Muscle of leg (tissue), 11 donors: ENCODE measurements around the gene AP2A2. TPM values are rescaled to one million over a fixed set of nuclear protein-coding genes. Genes with fewer than 3 reads are reported as not detected.

Experiments used
- DNase-seq: peaks from one replicate; pipeline ENCODE4 v3.0.0; 2013
- H3K27ac ChIP-seq: one replicate; pipeline ENCODE4 v1.5.1; 2013; ENCODE audit warnings: mild to moderate bottlenecking, low read length, control low read depth
- H3K27me3 ChIP-seq: one replicate; pipeline ENCODE4 v1.6.1; 2013; ENCODE audit warnings: low read length; ENCODE audit not compliant: control insufficient read depth, insufficient read depth
- H3K36me3 ChIP-seq: one replicate; pipeline ENCODE4 v1.6.1; 2013; ENCODE audit warnings: low read length; ENCODE audit not compliant: control insufficient read depth, insufficient read depth
- H3K4me1 ChIP-seq: one replicate; pipeline ENCODE4 v1.6.1; 2013; ENCODE audit warnings: low read length; ENCODE audit not compliant: control insufficient read depth, insufficient read depth
- H3K4me3 ChIP-seq: one replicate; pipeline ENCODE4 v1.5.1; 2013; ENCODE audit warnings: low read length, control low read depth
- H3K9me3 ChIP-seq: replicated peaks from 2 replicates; pipeline ENCODE4 v1.6.1; 2013; ENCODE audit warnings: low read depth, low read length; ENCODE audit not compliant: control insufficient read depth
- WGBS: methylation state at CpG from one replicate; pipeline ENCODE4 v1.1.5; 2013; ENCODE audit warnings: missing lambda C conversion rate; ENCODE audit not compliant: insufficient coverage; 5-methylcytosine and 5-hydroxymethylcytosine counted together
- polyA plus RNA-seq, 8 donors: library from polyadenylated mRNA; unstranded; fragments of 120-200 nt; gene quantifications; one replicate each; pipeline versions ENCODE4 v1.2.1 to v1.2.3, GENCODE V29; 2013; ENCODE audit warnings: inconsistent platforms in 1 of 8, low replicate concordance in 1 of 8; ENCODE audit not compliant: insufficient read length in 8 of 8, insufficient read depth in 1 of 8
- total RNA-seq: library from RNA; stranded (reverse); fragments of 120-200 nt; gene quantifications from one replicate; pipeline ENCODE4 v1.2.4, GENCODE V29; 2013

AP2A2 gene
- total and polyA plus RNA-seq, 9 donors, result 18.5 to 61.4 (median 47.4) TPM

DNA sequence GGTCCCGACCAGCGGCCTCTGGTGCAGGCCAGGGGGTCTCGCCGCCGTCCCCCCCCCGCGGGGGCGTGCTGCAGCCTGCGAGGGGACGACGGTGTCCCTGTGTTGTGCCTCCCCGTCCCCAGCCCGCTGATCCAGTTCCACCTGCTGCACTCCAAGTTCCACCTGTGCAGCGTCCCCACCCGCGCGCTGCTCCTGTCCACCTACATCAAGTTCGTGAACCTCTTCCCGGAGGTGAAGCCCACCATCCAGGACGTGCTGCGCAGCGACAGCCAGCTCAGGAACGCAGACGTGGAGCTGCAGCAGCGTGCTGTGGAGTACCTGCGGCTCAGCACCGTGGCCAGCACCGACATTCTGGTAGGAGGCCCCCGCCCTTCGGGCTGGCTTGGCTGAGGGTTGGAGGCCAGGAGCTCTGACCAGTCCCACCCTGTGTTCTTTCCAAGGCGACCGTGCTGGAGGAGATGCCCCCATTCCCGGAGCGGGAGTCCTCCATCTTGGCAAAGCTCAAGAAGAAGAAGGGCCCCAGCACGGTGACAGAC is 68.0 kb downstream of the AP2A2 start:
- Histone ChIP-seq H3K36me3 (peaks cover 67% of the 10 kb centered on the region), H3K4me3 (no peak overlapping the region), H3K4me1 (no peaks in the 10 kb centered on the region), H3K9me3 (no peaks in the 10 kb centered on the region), H3K27ac (no peak overlapping the region), H3K27me3 (no peaks in the 10 kb centered on the region)
- no peak for DNase-seq
- 92% methylated on average over 35 of the region's 35 CpGs for WGBS

GRCh38 chr11:995044-995751 is 69.5 kb downstream of the AP2A2 start:
- no peak overlapping the region for H3K27ac ChIP-seq
- H3K4me3 ChIP-seq, result no peak overlapping the region
- H3K9me3 ChIP-seq, result no peaks in the 10 kb centered on the region
- DNase-seq, result no peak
- H3K36me3 ChIP-seq, result peaks cover 58% of the 10 kb centered on the region
- no peaks in the 10 kb centered on the region for H3K27me3 ChIP-seq
- H3K4me1 ChIP-seq, result no peaks in the 10 kb centered on the region
- 83% methylated on average over 12 of the region's 16 CpGs for WGBS

DNA sequence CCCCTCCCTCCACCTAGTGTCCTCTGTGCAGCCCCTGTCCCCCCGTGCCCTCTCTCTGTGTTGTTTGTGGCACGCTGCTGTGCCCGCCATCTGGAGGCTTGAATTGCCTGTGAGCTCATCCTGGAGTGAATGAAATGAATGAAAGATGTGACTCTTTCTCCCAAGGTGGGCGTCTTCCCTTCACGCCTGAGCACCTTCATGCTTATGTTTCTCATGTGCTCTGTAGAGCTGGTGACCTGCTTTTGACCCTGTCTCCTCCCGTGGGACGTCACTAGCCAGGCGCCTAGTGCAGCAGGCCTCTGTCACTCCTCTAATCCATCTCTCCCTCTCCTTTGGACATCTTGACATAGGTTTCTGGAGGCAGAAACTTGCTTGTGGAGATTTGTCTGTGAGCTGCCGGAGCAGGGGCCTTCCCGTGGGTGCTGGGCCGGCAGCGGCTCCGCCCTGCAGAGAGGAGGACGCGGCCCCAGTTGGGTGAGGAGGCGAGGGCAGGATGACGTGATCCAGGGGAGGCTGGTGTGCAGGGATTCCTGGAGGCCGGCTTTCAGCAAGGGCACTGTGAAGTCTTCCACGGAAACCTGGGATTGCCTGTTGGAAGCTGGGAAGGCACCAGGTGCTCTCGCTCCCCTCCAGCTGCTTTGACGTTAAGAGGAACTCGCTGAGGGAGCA is 70.2 kb downstream of the AP2A2 start:
- Histone ChIP-seq H3K4me3 (no peak overlapping the region), H3K27me3 (no peaks in the 10 kb centered on the region), H3K9me3 (no peaks in the 10 kb centered on the region), H3K36me3 (peaks cover 59% of the 10 kb centered on the region), H3K27ac (no peak overlapping the region), H3K4me1 (no peaks in the 10 kb centered on the region)
- WGBS, result 62% methylated on average over 16 of the region's 22 CpGs
- DNase-seq, result no peak

- Histone ChIP-seq H3K27me3 (no peaks in the 10 kb centered on the region), H3K4me3 (no peak overlapping the region), H3K4me1 (no peaks in the 10 kb centered on the region), H3K36me3 (peaks cover 62% of the 10 kb centered on the region), H3K27ac (no peak overlapping the region), H3K9me3 (no peaks in the 10 kb centered on the region)
- 75% methylated on average over 7 of the region's 10 CpGs for WGBS
- DNase-seq, result no peak
Observed at GRCh38 chr11:996681-997080, 71.0 kb downstream of the AP2A2 start.

GRCh38 chr11:997907-998306 is 72.2 kb downstream of the AP2A2 start:
- no peak for DNase-seq
- Histone ChIP-seq H3K27ac (no peak overlapping the region), H3K9me3 (no peaks in the 10 kb centered on the region), H3K36me3 (peaks cover 67% of the 10 kb centered on the region), H3K27me3 (no peaks in the 10 kb centered on the region), H3K4me3 (no peak overlapping the region), H3K4me1 (no peaks in the 10 kb centered on the region)
- WGBS, result 90% methylated on average over 13 of the region's 14 CpGs

GRCh38 chr11:999009-999408 is 73.3 kb downstream of the AP2A2 start:
- peaks cover 61% of the 10 kb centered on the region for H3K36me3 ChIP-seq
- 93% methylated on average over 7 of the region's 10 CpGs for WGBS

DNA sequence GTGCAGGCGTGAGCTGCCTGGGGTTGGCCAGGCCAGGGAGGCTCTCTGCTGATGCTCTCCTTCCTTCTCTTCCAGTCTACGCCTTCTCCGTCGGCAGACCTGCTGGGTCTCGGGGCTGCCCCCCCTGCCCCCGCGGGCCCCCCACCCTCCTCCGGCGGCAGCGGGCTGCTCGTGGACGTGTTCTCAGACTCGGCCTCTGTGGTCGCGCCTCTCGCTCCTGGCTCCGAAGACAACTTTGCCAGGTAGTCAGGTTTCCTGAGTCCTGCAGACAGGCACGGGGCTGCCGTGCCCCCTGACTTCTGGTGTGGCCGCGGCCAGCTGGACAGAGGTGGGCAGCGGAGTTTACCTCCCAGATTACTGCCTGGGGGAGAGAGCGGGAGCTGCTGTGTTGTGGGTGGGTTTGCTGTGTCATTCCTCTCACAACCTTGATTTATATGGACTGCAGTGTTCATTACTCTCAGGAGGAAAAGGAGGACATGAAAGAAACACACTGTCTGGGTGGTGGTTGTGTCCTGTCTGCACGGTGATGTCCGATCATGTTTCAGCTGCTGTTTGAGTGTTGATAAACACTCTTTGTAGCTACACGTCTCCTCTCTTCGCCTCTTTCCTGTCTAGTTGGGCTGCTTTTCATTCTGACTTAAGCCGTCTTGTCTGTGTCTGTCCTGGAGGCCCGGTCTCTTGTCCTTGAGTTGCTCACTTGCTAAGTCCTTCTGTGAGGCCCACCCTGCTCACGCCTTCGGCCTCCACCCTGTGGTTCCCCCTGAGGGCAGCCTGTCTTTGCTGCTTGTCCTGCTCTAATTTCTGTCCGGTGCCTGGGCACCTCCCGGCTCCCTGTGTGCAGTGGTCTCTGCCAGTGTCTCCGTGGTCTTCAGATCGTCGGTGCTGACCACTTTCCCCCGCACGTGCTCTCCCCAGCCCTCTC is 74.9 kb downstream of the AP2A2 start:
- Histone ChIP-seq H3K36me3 (peaks cover 55% of the 10 kb centered on the region), H3K27ac (no peak overlapping the region), H3K4me3 (no peak overlapping the region)

More at GRCh38 chr11:999009-999408, 73.3 kb downstream of the AP2A2 start:
- H3K4me1 ChIP-seq, result no peaks in the 10 kb centered on the region
- H3K9me3 ChIP-seq, result no peaks in the 10 kb centered on the region
- H3K27me3 ChIP-seq, result no peaks in the 10 kb centered on the region
- H3K4me3 ChIP-seq, result no peak overlapping the region
- no peak overlapping the region for H3K27ac ChIP-seq
- no peak for DNase-seq

GRCh38 chr11:1001617-1002405 is 76.1 kb downstream of the AP2A2 start:
- H3K9me3 ChIP-seq, result no peaks in the 10 kb centered on the region
- no peaks in the 10 kb centered on the region for H3K27me3 ChIP-seq
- no peak overlapping the region for H3K27ac ChIP-seq
- WGBS, result 88% methylated on average over 23 of the region's 32 CpGs
- H3K4me1 ChIP-seq, result peaks cover 8% of the 10 kb centered on the region
- no peak for DNase-seq
- H3K36me3 ChIP-seq, result peaks cover 48% of the 10 kb centered on the region
- H3K4me3 ChIP-seq, result no peak overlapping the region

More for the DNA sequence above, 74.9 kb downstream of the AP2A2 start:
- Histone ChIP-seq H3K4me1 (no peaks in the 10 kb centered on the region), H3K27me3 (no peaks in the 10 kb centered on the region), H3K9me3 (no peaks in the 10 kb centered on the region)
- 68% methylated on average over 22 of the region's 38 CpGs for WGBS
- no peak for DNase-seq

GRCh38 chr11:1002406-1002984 is 76.8 kb downstream of the AP2A2 start:
- WGBS, result 95% methylated on average over 19 of the region's 20 CpGs
- no peak for DNase-seq
- H3K4me3 ChIP-seq, result no peak overlapping the region
- peaks cover 51% of the 10 kb centered on the region for H3K36me3 ChIP-seq
- peaks cover 11% of the 10 kb centered on the region for H3K4me1 ChIP-seq
- no peak overlapping the region for H3K27ac ChIP-seq
- no peaks in the 10 kb centered on the region for H3K27me3 ChIP-seq
- H3K9me3 ChIP-seq, result no peaks in the 10 kb centered on the region
